Astrocyte (in vitro differentiated cells and primary cell): Measurements from ENCODE around the gene SYCE1L.

Experiments
- CTCF ChIP-seq: IDR thresholded peaks from 2 replicates; pipeline ENCODE4 v1.5.1; 2011; ENCODE audit warnings: low read depth, mild to moderate bottlenecking, inconsistent platforms, low read length, moderate library complexity; ENCODE audit not compliant: insufficient read depth
- EZH2 ChIP-seq: IDR thresholded peaks from 2 replicates; pipeline ENCODE4 v1.6.1; 2012; ENCODE audit warnings: mild to moderate bottlenecking, low read length, inconsistent platforms; ENCODE audit not compliant: insufficient read depth

GRCh38 chr16:77170805-77171204, 28.4 kb upstream of the SYCE1L start:
- TF ChIP-seq CTCF (no peak), EZH2 (no peak)
